ENCODE results near the gene ZBTB25. TPM values are rescaled to one million over a fixed set of nuclear protein-coding genes. Genes with fewer than 3 reads are reported as not detected.

Gene ZBTB25
- total RNA-seq, 1 donor from 2014 or later = 17.1 TPM

DNA sequence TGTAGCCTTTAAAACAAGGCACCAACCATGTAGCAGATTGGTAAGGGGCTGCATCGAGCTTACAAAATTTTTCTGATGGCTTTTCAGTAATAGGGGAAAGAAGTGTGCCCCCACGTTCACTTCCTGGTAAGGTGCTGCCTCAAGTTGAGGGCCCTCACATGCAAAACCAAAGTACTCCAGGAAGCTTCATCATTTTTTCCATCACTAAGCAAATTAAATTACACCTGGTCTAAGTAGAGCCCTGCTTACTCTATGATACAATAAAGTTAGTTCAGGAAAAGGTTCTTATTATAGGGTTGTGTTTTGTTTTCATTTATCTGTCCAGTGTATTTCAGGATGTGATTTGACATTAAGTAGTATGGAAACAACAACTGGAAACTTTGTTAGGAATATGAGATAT lies 53.4 kb downstream of the ZBTB25 start:
- ATAC-seq = no peak
- no peak for DNase-seq
- intact Hi-C loops (cut with micrococcal nuclease) = no loop called here

DNA sequence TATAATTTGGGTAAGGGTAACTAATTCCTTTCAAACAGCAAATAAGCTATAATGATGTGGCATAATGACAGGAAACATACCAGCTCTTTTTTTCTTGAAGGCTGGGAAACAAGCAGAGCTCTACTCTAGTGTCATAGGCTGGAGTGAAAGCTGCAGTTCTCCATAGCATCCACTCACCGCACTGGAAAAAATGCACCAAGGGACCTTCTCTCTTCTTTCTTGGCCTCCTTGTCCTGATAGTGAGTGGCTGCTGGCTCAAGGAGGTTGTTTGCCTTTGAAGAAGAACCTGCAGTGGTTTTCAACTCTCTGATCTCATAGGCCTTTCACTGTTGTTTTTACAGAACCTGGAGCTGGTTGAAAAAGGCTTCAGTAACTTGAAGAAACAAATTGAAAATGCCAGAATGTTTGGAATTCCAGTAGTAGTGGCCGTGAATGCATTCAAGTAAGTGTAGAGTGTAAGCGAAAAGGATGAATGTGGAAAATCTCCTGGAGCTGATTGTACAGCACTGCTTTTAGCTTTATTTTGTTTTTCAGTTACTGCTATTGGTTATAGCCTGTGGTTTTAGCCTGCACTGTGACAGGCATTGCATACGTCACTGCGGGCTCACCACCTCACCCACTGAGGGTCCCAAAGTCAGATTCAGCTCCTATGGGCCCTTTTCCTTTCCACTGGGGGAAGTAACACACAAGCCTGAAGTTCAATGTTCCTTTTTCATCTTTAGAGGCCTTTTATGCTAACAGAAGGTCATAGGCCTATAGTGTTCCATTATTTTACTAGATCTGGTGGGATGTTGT lies 55.6 kb downstream of the ZBTB25 start:
- intact Hi-C loops (cut with micrococcal nuclease) = no loop called here
- ATAC-seq = no peak
- no peak for DNase-seq

DNA sequence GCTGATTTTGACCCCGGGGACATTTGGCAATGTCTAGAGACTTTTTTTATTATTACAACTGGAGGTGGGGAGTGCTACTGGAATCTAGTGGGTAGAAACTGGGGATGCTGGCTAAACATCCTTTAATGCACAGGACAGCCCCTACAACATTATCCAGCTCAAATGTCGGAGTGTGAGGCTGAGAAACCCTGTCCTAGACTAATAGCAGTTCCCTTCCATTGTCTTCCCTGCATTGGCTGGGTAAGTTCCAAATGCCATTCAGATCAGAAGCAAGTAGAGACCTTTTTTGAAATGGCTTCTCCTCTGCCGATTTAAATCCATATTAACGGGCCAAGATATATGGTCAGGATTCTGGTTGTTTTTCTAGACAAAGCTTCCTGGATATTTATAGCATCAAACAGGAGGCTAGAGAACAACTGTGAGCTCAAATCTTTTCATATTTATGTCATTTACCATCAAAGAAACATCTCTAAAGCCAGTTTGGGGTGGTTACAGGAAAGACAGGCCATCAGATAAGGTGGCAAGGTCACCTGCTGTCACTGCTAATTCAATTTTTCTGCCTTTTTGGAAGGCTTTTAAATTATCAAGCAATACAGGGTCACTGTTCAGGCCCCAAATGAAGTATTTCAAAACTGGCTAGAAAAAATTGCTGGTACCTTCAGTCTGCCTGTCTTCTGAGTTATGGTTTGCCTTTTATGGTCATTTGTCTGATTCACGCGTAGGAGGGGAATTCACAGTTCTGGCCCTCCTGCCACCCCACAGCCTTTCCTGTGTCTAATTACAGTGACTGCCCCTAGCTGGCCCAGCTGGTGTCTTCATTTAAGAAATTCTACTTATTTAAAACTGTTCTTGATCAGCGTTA lies 58.4 kb downstream of the ZBTB25 start:
- no peak for DNase-seq
- ATAC-seq = no peak
- intact Hi-C loops (cut with micrococcal nuclease) = no loop called here

DNA sequence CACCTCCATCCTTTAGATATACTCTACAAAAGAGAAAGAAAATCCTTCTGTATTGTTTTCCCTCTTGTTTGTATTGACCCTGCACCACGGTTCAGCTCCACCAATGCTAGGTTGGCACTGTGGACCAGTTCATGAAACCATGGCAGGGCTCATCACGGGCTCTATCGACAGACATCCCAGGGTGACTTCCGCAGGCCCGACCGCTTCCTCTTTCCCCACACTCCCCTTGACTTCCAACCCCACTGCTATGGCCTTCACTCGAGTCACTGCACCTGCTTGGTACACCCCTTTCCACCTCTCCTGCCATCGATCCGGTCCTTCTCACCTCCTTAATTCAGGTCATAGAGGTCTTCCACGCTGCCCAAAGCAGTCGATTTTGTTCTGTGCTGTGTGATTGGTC lies 59.5 kb downstream of the ZBTB25 start:
- DNase-seq = no peak
- no peak for ATAC-seq
- intact Hi-C loops (cut with micrococcal nuclease) = no loop called here

DNA sequence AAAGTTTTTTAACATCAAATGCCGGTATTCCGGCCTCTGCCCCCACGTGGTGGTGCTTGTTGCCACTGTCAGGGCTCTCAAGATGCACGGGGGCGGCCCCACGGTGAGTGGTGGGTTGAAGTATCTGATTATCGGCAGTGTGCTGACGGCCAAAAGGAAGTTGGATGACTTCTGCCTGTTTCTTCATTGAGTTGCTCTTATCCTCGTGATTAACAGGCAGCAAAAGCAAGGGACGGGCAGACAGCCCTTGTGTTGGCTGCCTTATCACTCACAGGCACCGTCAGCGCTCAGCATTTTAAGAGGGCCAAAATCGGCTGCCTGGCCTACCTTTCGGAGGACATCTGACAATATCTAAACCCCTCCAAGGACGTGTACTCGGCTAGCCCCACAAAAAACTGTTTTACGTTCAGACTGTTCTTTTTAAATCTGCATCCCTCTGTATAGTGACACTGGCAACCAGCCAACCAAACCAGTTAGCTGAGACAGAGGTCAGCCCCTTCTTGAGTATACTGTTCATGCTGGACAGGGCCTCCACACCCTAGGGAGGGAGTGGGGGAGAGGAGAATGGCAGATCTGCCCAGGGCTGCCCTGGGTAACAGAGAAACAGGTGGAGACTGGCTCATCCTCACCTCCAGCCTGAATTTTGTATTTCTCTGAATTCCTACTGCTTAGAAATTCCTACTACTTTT lies 61.2 kb downstream of the ZBTB25 start:
- DNase-seq (peak; percentile 49), ATAC-seq (peak; percentile 91)
- intact Hi-C loops (cut with micrococcal nuclease) = no loop called here

DNA sequence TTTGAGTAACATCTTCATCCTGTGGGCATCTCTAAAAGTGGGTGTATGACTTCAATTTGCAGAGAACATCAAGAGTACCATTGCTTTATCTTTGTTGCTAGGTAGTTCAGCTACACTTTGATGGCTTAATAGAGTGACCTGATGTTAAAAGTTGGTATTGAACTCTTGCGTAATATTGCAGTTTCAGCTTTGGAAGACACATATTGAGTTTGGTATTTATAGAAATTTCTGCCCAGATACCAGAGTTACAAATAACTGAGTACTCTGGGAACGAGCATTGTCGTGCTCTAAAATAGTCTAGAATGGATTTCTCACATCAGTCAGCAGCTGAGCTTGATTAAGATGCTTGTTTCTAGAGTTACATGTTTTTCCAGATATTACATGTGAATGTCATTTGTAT lies 63.1 kb downstream of the ZBTB25 start:
- ATAC-seq (no peak), DNase-seq (no peak)
- intact Hi-C loops (cut with micrococcal nuclease) = no loop called here

DNA sequence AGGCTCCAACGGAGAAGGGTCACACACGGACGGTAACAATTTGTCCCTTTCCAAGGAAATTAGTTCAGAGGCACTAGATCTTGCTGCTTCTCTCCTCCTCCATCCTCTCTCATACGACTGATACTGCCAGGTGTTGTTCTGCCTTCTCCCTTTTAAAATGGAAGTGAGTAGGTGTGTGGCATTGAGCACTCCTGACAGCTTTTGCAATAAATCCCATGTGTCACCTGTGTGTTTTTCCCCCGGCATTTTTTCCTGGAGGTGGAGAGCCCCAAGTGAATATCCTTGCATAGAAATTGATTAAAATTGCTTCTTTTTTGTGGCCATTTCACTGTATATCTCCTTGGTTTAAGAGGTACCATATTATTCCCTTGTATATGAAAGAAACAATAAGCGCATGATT lies 64.5 kb downstream of the ZBTB25 start:
- ATAC-seq (no peak), DNase-seq (no peak)
- intact Hi-C loops (cut with micrococcal nuclease) = no loop called here

DNA sequence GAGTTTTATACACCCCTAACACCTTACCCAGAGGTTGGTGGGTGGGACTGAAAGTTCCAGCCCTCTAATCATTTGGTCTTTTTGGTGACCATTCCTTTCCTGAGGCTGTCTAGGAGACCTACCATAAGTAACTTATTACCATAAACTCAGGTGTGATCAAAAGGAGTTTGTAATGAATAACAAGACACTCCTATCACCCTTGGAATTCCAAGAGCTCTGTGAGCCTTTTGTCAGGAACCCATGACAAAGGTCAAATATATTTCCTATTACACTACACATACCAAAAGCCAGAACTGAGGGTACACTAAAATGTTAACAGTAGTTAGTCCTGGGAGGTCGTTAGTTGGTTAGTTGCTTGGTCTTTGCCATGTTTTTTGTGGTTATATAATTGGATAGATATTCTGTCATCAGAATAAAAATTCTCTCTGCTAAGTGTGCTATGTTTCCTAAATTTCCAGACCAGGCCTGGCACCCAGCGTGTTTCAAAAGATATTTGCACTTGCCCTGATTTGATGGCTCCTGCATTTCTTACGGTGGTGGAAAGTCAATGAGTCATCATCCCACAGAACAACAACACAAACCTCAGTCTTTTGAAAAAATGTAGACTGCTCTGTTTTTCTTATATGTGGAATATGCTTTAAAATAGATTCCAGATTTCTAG lies 65.3 kb downstream of the ZBTB25 start:
- DNase-seq (no peak), ATAC-seq (no peak)
- intact Hi-C loops (cut with micrococcal nuclease) = no loop called here

DNA sequence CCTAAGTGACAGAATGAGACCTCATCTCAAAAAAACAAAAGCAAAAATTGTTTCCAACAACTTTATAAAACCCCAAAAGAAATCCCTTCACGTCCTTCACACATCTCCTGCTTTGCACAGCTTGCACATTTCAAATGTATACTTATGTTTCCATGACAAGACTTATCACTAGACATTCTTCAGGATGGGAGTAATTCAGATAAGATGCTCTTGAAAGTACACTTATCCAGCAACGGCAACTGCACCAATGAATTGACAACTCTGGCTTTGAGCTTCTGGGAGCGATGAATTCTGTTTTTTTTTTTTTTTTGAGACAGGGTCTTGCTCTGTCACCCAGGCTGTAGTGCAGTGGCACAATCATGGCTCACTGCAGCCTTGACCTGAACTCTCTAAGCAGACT lies 69.1 kb downstream of the ZBTB25 start:
- intact Hi-C loops (cut with micrococcal nuclease) = no loop called here
- no peak for DNase-seq
- no peak for ATAC-seq

DNA sequence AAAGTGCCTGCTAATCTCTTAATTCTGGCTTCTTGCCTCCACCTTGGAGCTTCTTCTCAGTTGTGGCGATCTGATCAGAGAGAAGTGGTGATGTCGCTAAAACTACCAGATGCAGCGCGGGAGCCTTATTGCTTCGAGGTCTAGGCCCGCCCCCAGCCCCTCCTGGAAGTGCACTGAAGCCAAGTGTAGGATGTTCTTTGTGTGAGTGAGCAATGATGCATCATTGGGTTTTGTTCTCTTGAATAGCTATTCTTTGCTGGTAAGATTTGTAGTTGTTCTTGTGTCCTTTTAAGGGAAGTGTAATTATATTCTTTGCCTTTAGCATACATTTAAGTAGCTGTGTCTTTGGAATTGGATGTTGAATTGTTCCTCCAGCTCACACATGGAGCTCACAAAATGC lies 79.7 kb downstream of the ZBTB25 start:
- ATAC-seq (no peak), DNase-seq (no peak)
- intact Hi-C loops (cut with micrococcal nuclease) = no loop called here

DNA sequence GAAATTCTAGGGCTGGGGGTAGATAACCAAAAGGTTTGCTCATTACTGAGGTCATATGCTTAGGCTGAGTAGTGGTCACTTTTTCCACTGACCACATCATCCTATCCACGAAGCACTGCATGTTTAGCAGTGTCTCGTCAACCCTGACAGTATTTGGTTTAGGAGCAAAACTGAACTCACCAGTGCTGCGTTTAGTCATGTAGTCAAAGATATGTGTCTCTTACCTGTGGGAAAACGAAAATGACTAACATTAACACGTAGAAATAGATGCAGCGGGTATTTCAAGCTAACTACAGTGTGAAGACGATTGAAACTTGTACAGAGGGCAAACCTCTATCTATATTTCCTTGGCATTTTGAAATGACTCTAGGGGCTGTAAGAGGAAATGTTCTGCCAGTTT lies 80.9 kb downstream of the ZBTB25 start:
- intact Hi-C loops (cut with micrococcal nuclease) = no loop called here
- ATAC-seq (no peak), DNase-seq (no peak)

DNA sequence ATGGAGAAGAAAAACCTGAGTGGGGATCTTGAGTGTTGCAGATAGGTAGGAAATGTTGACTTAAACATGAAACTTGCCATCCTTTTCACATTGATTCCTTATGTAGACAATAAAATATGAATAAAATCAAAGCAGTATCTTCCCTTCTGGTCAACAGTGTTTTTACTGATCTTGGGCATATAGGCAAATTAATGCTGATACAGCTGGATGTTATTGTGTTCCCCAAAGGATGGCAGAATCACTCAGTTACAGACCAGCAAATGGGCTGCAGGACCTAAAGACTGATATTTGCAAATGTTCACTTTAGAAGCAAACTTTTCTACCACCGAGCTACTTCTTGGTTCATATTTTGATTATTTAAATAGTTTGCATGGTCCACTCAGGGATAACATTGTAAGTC lies 81.6 kb downstream of the ZBTB25 start:
- intact Hi-C loops (cut with micrococcal nuclease) = no loop called here
- ATAC-seq (no peak), DNase-seq (no peak)

DNA sequence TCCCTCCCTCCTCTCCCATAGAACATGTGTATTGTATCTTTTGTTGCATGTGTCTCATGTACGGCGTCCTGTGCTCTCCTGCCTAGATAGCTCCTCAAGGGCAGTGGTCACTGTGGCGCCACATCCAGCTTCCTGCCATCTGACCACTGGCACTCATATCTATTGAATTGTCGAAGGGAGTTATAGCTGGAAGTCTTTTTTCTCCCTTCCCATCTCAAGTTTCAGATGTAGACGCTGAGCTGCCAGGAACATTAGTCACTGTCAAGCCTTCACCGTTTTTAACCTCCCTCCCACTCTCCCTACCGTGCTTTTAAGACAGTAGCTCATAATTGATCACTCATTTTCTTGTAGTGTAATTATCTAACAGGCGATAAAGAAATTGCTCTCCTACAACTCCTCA lies 82.5 kb downstream of the ZBTB25 start:
- intact Hi-C loops (cut with micrococcal nuclease) = no loop called here
- ATAC-seq (no peak), DNase-seq (no peak)

DNA sequence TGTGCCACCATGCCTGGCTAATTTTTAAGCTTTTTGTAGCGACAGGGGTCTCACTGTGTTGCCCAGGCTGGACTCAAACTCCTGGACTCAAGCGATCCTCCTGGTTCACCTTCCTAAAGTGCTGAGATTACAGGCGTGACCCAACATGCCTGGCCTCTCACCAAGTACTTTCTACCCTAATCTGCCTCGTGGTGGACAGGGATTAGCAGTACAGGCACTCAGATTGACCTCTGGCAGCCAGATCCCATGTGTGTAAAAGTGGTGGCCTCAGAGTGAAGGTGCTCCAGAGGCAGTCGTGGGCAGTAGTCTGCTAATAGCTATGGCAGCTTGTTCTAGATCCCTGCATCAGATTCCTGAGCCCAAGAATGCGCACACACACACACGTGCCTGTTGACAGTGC lies 84.6 kb downstream of the ZBTB25 start:
- intact Hi-C loops (cut with micrococcal nuclease) = no loop called here
- ATAC-seq (no peak), DNase-seq (no peak)

DNA sequence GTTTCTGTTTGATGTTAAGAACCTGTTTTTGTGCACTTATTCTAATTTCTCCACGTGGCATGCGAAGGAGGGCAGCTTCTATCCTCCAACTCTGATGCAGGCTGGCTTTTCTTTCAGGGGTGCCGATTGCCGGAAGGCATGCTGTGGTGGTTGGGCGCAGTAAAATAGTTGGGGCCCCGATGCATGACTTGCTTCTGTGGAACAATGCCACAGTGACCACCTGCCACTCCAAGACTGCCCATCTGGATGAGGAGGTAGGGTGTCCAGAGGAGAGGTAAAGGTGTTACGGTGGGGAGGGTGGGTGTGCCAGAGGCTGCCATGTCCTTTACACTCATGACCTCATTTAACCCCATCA lies 85.9 kb downstream of the ZBTB25 start:
- ATAC-seq (no peak), DNase-seq (no peak)
- intact Hi-C loops (cut with micrococcal nuclease) = no loop called here

DNA sequence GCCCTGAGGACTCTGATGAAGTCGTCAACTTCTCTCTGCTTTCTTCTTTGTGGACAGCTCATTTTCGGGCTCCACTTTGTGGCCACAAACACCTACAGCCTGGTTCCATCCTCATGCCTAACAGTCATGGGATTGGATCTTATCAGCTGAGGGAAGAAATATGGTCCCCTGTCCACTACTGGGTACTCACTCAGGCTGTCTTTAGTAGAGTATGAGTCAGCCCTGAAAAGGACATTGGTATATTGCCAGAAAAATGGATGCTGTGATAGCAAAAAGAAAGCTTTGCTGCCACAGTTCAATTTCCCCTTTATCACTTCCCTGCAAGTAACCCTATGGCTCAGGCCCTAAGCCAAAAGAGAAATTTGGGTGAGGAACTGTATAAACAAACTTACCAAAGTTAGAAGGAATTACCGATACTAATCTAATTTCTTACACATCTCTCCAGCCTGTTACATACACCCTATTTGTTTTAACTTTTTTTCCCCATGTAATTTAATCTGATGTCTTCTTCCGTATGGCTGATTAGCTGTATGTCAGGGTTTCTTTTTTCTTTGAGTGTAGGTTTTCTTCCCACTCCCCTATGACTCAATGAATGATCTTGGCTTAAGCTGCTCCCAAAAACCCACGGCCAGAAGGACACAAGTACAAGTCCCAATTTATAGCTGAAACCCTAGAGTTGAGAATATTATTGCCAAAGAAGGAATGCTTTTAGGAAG lies 86.4 kb downstream of the ZBTB25 start:
- DNase-seq (no peak), ATAC-seq (peak; percentile 45)
- intact Hi-C loops (cut with micrococcal nuclease) = no loop called here

DNA sequence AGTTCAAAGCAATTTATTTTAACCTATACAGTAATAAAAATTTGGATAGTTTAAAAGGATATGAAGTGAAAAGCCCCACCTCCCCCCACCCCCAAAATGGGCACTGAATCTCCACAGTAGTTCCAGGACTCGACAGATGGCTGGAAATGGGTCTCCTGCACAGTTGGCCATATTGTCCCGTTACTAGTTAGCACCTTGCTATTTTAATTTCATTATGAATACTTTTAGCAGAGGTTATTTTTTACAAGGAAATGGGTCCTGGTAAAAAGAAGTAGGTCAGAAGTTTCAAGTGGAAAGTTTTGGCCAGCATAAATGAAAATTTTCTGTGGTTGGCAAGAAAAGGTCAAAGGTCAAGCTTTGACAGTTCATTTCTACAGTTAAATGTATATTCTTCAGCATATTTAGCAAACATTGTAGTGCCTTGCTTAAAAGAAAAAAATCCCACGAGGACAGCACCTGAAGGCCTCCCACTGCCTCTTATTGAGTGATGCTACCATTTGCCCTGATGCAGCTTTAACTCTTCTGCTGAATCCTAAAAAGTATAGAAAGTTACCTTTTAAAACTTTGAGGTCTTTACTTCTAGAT lies 87.2 kb downstream of the ZBTB25 start:
- DNase-seq (no peak), ATAC-seq (no peak)
- intact Hi-C loops (cut with micrococcal nuclease) = no loop called here

DNA sequence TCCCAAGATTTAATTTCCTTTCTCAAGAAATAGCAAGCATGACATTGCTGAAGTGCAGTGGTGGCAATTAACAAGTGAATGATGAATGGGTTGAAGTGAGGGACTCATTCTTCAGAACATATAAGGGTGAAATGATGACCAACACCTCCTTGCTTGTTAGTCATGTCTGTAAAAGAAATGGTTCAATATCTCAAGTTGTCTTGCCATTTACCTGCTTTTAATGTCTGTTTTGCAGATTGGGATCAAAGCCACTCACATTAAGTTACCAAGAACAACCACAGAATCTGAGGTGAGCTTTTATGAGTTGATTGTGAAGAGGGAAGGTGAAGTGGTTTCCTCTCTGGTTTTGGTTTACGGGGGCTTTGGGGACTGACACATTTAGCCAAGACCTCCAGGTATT lies 91.4 kb downstream of the ZBTB25 start:
- ATAC-seq (no peak), DNase-seq (no peak)
- intact Hi-C loops (cut with micrococcal nuclease) = no loop called here

DNA sequence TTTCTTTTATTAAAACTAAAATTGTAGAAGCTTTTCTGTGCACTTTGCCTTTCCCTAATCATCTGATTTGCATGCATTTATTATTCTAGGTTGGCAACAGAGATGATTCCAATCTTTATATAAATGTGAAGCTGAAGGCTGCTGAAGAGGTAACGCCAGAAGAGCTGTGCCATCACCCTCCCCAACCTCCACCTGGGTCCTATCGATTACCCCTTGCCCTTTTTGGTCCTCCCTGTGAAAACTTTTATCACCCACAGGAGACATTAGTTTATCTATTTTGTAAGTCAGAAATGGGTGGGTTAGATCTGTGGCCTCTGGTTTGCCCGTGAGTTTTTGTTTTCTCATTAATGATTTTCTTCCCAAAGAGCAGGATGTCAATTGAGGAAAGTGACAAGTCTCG lies 92.6 kb downstream of the ZBTB25 start:
- intact Hi-C loops (cut with micrococcal nuclease) = no loop called here
- no peak for DNase-seq
- ATAC-seq = no peak

Data from left ventricle myocardium superior (tissue), 1 donor.